Measurements from ENCODE around the gene ATXN7L2.

Gene ATXN7L2

DNA sequence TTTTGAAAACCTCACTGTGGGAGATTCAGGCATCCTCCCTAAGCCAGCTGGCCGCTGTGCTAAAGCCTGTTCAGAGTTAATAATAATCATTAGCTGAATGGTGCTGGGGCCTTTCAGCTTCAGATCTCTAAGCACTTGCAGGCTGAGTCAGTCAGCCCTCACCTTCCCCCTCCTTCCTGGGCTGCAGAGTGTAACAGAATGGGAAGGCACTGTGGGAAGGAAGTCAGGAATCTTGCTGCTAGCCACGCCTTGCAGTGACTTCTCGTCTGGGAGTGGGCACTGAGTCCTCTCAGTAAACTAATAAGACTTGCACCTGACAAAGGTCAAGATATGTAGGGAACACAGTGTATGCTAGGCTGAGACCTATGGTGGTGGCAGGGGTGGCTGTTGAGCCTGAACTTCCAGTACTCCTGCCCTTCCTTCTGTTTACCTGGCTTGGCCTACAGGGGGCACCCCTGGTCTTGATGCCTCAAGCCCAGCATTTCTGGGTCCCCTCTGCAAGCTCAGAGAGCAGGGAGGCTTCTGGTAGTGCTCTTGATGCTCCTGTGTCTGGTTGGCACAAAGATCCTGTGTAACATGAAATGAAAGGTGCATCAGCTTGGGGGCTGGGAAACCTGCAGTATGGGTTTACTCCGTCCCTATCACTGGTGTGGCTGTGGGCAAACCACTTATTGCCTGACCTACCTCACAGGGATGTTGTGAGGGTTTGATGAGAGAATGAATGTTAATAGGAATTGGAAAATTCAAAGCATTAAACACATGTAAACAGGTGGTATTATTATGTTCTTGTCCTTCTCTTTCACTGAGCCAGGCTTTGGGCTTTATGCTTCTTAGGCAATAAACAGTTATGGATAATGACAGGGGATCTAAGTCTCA lies 16.2 kb downstream of the ATXN7L2 start:
- peak; percentile 74 for DNase-seq

GRCh38 chr1:109500941-109501381 lies 17.3 kb downstream of the ATXN7L2 start:
- DNase-seq = no peak

DNA sequence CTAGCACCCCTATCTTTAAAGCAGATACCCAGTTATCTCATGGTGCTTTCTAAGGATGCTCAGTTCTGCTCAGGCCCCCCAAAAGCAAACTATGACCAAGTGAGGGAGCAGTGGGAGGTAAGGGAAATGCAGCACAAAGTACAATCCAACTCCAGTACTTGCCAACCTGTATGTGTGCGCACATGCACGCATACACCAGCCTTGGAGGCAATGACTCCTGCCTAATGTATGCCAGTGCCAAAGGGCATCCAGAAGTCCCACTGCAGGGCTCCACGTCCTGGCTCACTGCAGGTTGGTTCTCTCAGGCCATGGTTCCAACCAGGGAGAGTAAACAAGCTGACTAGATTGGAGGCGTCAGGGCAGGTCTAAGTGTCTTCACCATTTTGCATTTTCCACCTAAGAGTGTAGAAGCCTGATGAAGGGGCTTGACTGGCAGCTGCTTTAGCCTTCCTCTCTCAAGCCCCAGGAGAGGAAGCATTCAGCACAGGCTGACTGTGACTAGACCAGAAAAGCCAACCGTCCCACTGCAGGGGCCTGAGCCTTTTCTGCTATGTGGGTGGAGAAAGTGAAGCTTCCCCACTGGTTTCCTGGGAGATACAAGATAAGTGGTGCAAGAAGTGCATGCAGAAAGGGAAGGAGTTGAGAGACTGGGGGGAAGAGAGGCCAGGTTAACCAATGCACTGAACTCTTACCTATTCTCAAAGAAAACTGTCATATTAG lies 18.1 kb downstream of the ATXN7L2 start:
- no peak for DNase-seq

DNA sequence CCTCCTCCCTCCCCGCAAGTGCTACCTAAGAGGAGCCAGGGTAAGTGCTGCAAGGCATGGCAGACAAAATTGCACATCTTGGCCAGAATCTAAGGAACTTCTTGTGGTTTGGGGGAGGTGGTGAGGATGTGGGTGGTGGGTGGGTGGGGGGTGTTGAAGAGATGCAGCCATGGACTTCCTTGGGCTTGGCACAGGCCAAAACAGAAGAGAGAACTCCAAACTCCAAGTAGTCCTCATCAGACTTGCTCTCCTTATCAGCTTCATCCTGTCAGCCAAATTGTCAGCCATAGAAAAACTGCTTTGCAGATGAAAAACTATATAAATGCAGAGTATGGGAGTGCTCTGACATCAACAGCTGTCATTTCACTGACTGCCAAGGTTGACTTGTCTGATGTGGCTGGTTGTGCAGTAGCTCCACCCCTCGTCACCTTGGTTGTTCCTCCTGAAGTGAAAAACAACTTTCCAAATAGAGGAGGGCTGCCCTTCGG lies 18.7 kb downstream of the ATXN7L2 start:
- DNase-seq = peak; percentile 81

DNA sequence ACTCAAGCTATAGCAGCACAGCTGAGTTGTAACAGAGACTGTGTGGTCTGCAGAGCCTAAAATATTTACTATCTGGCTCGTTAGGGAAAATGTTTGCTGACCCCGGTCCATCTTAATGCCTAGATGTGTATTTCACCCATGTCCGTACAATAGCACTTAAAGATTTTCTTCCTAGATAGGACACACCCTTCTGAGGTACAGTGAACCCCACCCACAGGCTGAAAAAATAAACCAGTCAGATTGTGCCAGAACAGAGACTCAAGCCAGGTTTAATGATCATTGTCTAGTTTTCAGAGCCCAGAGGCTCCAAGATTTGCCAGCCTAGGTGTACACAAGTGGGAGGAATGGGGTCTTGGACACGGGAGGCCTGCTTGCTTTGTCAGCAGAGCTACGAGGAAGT lies 20.2 kb downstream of the ATXN7L2 start:
- DNase-seq = peak; percentile 35

DNA sequence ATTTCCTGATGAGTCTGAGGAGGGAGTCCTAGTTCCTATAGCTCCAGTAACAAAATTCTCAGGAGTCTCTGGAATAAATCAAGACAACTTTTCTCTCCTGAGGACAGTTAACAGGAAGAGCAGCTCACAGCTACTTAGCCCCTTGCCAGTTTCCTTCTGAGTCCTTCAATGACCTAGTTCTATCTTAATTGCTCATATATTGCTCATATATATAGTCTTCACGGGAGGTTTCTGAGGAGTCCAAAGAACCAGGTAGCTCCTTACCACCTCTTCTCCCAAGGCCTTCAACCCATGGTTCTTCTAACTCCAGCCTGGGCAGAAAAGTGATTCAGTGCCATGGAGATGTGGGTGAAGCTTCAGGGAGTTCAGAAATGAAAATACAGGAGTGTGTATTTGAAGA lies 21.3 kb downstream of the ATXN7L2 start:
- no peak for DNase-seq

DNA sequence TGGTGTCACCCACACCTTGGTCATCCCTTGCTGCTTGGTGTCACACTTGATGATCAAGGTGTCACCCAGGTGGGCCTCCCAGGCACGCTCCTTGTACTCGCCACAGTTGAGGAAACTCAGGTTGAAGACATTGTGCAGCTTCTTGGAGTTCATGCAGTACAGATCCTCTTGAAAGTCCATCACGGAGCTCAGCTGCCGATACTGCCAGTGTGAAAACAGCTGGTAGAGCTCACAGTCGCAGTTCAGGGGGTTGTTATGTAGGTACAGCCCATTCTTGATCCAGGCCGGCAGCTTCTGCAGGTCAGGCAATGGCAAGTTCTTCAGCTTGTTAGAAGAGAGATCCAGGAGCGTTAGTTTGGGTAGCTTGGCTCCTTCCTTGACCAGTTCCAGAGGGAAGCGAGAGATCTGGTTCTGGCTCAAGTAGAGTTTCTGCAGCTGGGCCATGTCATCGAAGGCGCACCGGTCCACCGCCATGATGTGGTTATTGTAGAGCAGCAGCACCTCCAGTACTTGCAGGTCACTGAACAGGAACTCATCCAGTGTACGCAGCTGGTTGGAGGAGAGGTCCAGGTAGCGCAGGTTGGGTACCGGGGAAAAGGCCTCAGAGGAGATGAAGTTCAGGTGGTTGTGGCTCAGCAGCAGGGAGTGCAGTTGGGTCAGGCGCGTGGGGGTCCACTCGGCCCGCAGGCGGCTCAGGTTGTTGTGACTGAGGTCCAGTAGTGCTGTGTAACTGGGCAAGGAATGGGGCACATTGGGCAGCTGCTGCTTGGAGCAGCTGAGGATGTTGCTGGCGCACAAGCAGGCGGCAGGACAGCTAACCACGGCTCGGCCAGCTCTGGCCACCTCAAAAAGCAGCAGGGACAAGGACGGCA lies 24.5 kb downstream of the ATXN7L2 start:
- DNase-seq = no peak

DNA sequence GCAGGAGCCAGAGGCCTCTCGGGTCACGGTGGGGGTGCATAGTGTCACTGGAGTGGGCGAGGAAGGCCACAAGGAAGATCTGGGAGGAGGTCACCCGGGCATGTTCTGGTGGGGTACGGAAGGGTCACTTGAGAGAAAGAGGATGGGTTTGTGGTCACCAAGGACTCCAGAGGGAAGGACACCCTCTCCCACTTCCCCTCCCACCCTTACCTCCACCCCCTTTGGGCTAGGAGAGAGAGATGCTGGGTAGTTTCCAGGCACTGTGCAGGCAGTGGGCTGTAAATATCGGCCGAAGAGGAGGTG lies 25.1 kb downstream of the ATXN7L2 start:
- DNase-seq = no peak

- DNase-seq = peak; percentile 64
Measured at GRCh38 chr1:109509176-109510134, 25.8 kb downstream of the ATXN7L2 start, which contains the start of gene AMIGO1. Gene AMIGO1 (minus strand): TSS chr1:109509727. CDS start chr1:109508912, 815 bp downstream.

GRCh38 chr1:109513110-109513710 lies 29.5 kb downstream of the ATXN7L2 start:
- DNase-seq = no peak

GRCh38 chr1:109514846-109515245 lies 31.1 kb downstream of the ATXN7L2 start:
- no peak for DNase-seq

GRCh38 chr1:109516872-109517271 lies 33.2 kb downstream of the ATXN7L2 start:
- DNase-seq = no peak

DNA sequence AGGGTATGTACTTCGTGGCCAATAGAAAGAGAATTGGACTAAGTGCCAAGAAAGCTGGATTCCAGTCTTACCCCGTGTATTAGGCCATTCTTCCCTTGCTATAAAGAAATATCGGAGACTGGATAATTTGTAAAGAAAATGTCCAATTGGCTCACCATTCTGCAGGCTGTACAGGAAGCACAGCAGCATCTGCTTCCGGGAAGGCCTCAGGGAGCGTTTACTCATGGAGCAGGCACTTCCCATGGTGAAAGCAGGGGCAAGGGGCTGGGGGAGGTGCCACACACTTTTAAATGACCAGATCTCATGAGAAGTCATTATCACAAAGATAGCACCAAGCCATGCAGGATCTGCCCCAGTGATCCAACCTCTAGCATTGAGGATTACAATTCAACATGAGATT lies 33.6 kb downstream of the ATXN7L2 start:
- DNase-seq = no peak

DNA sequence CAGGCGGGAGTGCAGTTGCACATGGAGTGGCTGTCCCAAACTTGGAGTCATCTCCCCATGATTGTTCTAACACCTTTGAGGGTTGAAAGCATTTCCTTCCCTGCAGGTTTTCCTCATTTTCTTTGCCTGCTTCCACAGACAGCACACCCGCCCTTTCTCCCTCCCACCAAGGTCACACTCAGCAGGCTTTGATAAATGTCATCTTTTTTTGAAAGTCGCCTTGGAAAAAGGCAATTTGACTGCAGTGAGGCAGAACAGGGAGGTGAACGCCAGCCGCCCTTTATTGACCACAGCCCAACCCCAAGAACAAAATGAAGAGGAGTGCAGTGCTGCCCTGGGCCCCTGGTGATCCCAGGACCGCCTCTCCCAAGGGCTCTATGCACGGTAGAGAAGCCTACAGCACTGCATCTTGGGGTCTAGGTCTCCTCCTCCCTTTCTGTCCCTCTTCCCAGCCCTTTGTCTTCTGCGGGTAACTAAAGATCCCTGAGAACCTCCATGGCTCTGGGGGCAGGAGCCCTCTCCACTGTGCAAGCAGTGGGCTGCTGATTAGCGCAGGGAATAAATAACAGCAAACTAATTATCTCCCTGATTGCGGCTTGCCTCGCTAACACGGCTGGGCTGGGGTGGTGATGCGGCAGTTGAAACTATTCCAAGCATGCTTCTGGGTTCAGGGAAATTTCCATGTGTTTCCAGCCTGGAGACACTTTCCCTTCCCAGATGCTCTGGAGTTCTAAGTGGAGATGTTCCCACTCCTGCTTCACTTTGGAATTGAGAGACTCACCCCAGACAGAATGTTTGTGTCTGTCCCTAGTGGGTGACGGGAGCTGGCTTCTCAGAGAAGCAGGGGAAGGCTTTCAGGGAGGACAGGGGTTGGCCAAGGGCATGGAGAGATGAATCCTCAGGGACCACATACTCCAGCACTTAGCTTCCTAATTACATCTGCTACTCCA lies 37.6 kb downstream of the ATXN7L2 start:
- DNase-seq = no peak

GRCh38 chr1:109522026-109522425 lies 38.3 kb downstream of the ATXN7L2 start:
- no peak for DNase-seq

DNA sequence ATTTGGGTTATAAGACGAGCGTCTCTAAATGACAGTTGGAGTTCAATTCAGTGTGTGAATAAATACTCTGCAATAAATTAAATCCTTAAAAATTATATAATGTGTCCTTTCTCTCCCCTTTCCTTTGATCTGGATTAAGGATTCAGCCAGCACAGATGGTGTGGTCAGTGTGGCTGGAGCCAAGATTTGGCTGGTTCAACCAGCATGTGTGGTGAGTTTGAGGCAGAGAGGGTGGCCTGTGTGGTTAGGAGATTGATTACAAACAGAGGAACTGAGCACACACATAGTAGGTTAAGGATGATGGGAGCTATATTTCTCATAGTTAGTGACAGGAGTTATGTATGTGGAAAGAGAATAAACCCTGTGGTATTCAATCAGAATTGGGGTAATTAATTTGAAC lies 40.0 kb downstream of the ATXN7L2 start:
- DNase-seq = no peak

- no peak for DNase-seq
Measured at GRCh38 chr1:109527098-109527811, 43.5 kb downstream of the ATXN7L2 start.

DNA sequence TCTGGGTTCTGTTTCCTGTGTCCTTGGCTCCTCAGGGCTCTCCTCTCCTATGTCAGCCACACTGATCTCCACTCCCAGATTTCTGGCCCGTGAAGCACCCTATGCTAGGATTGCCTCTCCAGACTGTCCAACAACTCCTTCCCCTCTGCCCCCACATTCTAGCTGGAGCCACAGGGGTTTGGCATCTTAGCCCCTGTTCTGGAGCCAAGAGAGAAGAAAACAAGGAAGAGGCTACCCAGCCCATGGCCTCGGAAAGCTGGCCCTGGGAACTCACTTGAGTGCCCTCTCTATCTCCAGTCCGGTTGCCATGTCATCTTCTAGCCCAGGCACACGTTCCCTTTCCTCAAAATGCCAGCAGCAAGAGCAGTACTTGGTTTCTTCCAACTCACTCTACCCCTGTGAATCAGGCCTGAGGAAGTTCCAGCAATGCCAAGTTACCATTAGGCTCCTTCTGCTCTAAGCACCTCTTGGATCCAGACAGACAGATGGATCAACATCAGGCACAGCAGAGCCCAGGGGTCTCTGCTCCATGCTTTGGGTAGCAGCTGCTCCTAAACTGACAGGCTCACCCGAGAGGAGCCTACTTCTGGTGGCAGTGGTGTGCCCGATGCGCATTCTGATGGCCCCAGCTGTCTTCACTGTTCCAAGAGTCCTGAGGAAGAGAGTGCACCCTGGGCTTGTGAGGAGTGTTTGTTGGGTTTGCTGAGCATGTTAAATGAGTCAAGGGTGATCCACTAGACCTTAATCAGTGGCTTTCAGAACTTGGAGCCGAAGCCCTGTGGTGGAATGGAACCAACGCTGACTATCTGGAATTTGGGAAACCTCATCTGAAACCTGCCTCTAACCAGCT lies 44.4 kb downstream of the ATXN7L2 start:
- no peak for DNase-seq

DNA sequence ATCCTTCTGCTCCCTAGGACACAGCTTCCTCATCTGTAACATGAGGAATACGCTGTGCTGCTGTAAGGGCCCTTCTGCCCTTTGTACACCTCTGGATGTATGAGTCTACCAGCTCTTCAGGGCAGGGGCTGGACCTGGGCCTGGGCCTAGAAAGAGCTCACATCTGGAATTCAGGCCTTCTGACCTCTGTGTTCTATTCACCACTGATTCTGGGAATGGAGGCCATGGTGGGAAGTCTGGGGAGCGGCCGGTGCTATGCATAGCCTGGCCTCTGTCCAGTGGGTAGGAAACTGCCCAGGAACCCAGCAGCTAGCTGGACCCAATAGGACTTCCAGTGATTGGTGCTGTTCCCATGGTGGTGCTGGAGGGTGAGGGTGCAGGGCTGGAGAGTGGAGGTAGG lies 45.0 kb downstream of the ATXN7L2 start:
- no peak for DNase-seq
